NCI-H128 (cell line): Measurements from ENCODE around the gene INSIG2.

Source experiments
- DNase-seq: peaks from one replicate; lab custom pipeline; 2025; ENCODE audit not compliant: unreplicated experiment; lab: John Stamatoyannopoulos, UW

The INSIG2 gene

GRCh38 chr2:118088051-118089024 is at the start of gene INSIG2:
Gene INSIG2 (plus strand): TSS chr2:118088471. CDS start chr2:118096557, 8,086 bp downstream.
- DNase-seq: peak; percentile 88

GRCh38 chr2:118040891-118041290 is 47.4 kb upstream of the INSIG2 start:
- no peak for DNase-seq

GRCh38 chr2:118044103-118044716 is 44.1 kb upstream of the INSIG2 start:
- DNase-seq: no peak

- DNase-seq: no peak
These were observed 43.4 kb upstream of the INSIG2 start for GRCh38 chr2:118044854-118045253.

- DNase-seq: no peak
These were observed 43.0 kb upstream of the INSIG2 start for GRCh38 chr2:118045286-118045685.

- no peak for DNase-seq
These were observed 41.5 kb upstream of the INSIG2 start for GRCh38 chr2:118046634-118047210.

- DNase-seq: no peak
These were observed 40.9 kb upstream of the INSIG2 start for GRCh38 chr2:118047380-118047826.

GRCh38 chr2:118048401-118048800 is 39.9 kb upstream of the INSIG2 start:
- no peak for DNase-seq

GRCh38 chr2:118049140-118049815 is 39.0 kb upstream of the INSIG2 start:
- no peak for DNase-seq

- DNase-seq: no peak
These were observed 38.5 kb upstream of the INSIG2 start for GRCh38 chr2:118049816-118050140.

GRCh38 chr2:118050386-118050785 is 37.9 kb upstream of the INSIG2 start:
- DNase-seq: no peak

GRCh38 chr2:118050974-118051373 is 37.3 kb upstream of the INSIG2 start:
- DNase-seq: no peak

- DNase-seq: no peak
These were observed 36.4 kb upstream of the INSIG2 start for GRCh38 chr2:118051826-118052358.

GRCh38 chr2:118052474-118052873 is 35.8 kb upstream of the INSIG2 start:
- DNase-seq: no peak

GRCh38 chr2:118053681-118054080 is 34.6 kb upstream of the INSIG2 start:
- DNase-seq: no peak

- DNase-seq: no peak
These were observed 33.9 kb upstream of the INSIG2 start for GRCh38 chr2:118054213-118055008.

GRCh38 chr2:118055512-118056164 is 32.6 kb upstream of the INSIG2 start:
- DNase-seq: no peak

- no peak for DNase-seq
These were observed 32.1 kb upstream of the INSIG2 start for GRCh38 chr2:118056165-118056534.

- DNase-seq: no peak
These were observed 31.5 kb upstream of the INSIG2 start for GRCh38 chr2:118056801-118057200.

GRCh38 chr2:118058951-118059350 is 29.3 kb upstream of the INSIG2 start:
- DNase-seq: no peak
